H1 (cell line): ENCODE results near the gene C19orf73. TPM values are rescaled to one million over a fixed set of nuclear protein-coding genes. Genes with fewer than 3 reads are reported as not detected.

Source experiments
- ASH2L ChIP-seq: fragments of 200-600, 300-600 bp; sonication (generic); IDR thresholded peaks from one replicate; pipeline ENCODE4 v1.7.1; 2017; ENCODE audit warnings: low read length
- CHD2 ChIP-seq: IDR thresholded peaks from 2 replicates; pipeline ENCODE4 v1.6.1; 2012; ENCODE audit warnings: low read length, improper control_type of control experiment
- EP300 ChIP-seq, 2 experiments: IDR thresholded peaks; 1 replicate in 1 of 2; 2 replicates in 1 of 2; pipeline ENCODE4 v1.6.1; 2011 to 2012; ENCODE audit warnings: low read depth in 2 of 2, low read length in 2 of 2, mild to moderate bottlenecking in 2 of 2, borderline replicate concordance in 1 of 2, inconsistent platforms in 1 of 2, moderate library complexity in 1 of 2
- EZH2 ChIP-seq: fragments of 200-600 bp; sonication (generic); IDR thresholded peaks from 2 replicates; pipeline ENCODE4 v1.7.1; 2012; ENCODE audit warnings: low read depth, mild to moderate bottlenecking, moderate library complexity, low read length, inconsistent platforms; ENCODE audit not compliant: severe bottlenecking
- GABPA ChIP-seq: IDR thresholded peaks from 2 replicates; pipeline ENCODE4 v1.6.1; 2011; ENCODE audit warnings: mild to moderate bottlenecking, low read length, moderate library complexity, borderline replicate concordance; ENCODE audit not compliant: insufficient read depth
- GTF2F1 ChIP-seq: IDR thresholded peaks from 2 replicates; pipeline ENCODE4 v1.6.1; 2012; ENCODE audit warnings: low read depth, low read length, improper control_type of control experiment, borderline replicate concordance
- HDAC6 ChIP-seq: IDR thresholded peaks from one replicate; pipeline ENCODE4 v1.7.1; 2012; ENCODE audit warnings: low read depth, mild to moderate bottlenecking, inconsistent platforms, low read length, moderate library complexity
- JUN ChIP-seq: IDR thresholded peaks from 2 replicates; pipeline ENCODE4 v1.6.1; 2011; ENCODE audit warnings: low read depth, mild to moderate bottlenecking, improper control_type of control experiment, low read length
- JUND ChIP-seq: IDR thresholded peaks from 2 replicates; pipeline ENCODE4 v1.6.1; 2011; ENCODE audit warnings: mild to moderate bottlenecking, improper control_type of control experiment, low read length
- KDM5A ChIP-seq: fragments of 200-600 bp; IDR thresholded peaks from 2 replicates; pipeline ENCODE4 v1.7.1; 2012; ENCODE audit warnings: mild to moderate bottlenecking, low read length, inconsistent platforms, mixed read lengths
- NANOG ChIP-seq: IDR thresholded peaks from 2 replicates; pipeline ENCODE4 v1.6.1; 2011; ENCODE audit warnings: low read length, low read depth, mild to moderate bottlenecking, inconsistent platforms; ENCODE audit not compliant: insufficient read depth, poor library complexity, severe bottlenecking
- PHF8 ChIP-seq: fragments of 200-600 bp; sonication (generic); conservative IDR thresholded peaks from 2 replicates; pipeline ENCODE4 v1.7.1; 2012; ENCODE audit warnings: low read depth, mild to moderate bottlenecking, inconsistent platforms, low read length, moderate library complexity
- POLR2A ChIP-seq, 2 experiments: IDR thresholded peaks; 1 replicate in 1 of 2; 2 replicates in 1 of 2; pipeline ENCODE4 v1.6.1; 2011; ENCODE audit warnings: low read depth in 2 of 2, low read length in 2 of 2, mild to moderate bottlenecking in 2 of 2; ENCODE audit errors: control extremely low read depth in 1 of 2
- RBBP5 ChIP-seq: IDR thresholded peaks from 2 replicates; pipeline ENCODE4 v1.7.1; 2012; ENCODE audit warnings: low read depth, mild to moderate bottlenecking, inconsistent platforms, low read length, moderate library complexity, borderline replicate concordance
- RFX5 ChIP-seq: IDR thresholded peaks from 2 replicates; pipeline ENCODE4 v1.6.1; 2011; ENCODE audit warnings: low read depth, low read length, improper control_type of control experiment, borderline replicate concordance
- RXRA ChIP-seq: IDR thresholded peaks from 2 replicates; pipeline ENCODE4 v1.6.1; 2011; ENCODE audit warnings: low read depth, mild to moderate bottlenecking, low read length, moderate library complexity; ENCODE audit not compliant: insufficient read depth
- SIN3A ChIP-seq, 2 experiments: IDR thresholded peaks in 1 of 2; conservative IDR thresholded peaks in 1 of 2; 2 replicates each; pipeline ENCODE4 v1.6.1; 2011 to 2012; ENCODE audit warnings: low read length in 2 of 2, improper control_type of control experiment in 1 of 2, low read depth in 1 of 2, mild to moderate bottlenecking in 1 of 2
- SP1 ChIP-seq: IDR thresholded peaks from 2 replicates; pipeline ENCODE4 v1.6.1; 2011; ENCODE audit warnings: low read depth, low read length
- SP2 ChIP-seq: IDR thresholded peaks from 2 replicates; pipeline ENCODE4 v1.6.1; 2012; ENCODE audit warnings: mild to moderate bottlenecking, low read length, inconsistent platforms
- SRF ChIP-seq: IDR thresholded peaks from 2 replicates; pipeline ENCODE4 v1.6.1; 2011; ENCODE audit warnings: mild to moderate bottlenecking, low read depth, low read length, moderate library complexity
- TAF7 ChIP-seq: optimal IDR thresholded peaks from 2 replicates; pipeline ENCODE3; 2011; ENCODE audit warnings: low read depth, mild to moderate bottlenecking, inconsistent platforms, low read length, moderate library complexity, borderline replicate concordance
- polyA plus RNA-seq, 7 experiments: library from polyadenylated mRNA; depleted of rRNA in 3 of 7; stranded (reverse) in 5 of 7; unstranded in 2 of 7; fragments of >200 nt in 5 of 7; fragments of 200-250 nt in 2 of 7; gene quantifications; 1 replicate in 5 of 7; 2 replicates in 1 of 7; 4 replicates in 1 of 7; pipeline versions ENCODE4 v1.2.1 to v1.2.3, GENCODE V29; 2011 to 2013; ENCODE audit warnings: missing spikeins in 2 of 7, mixed read lengths in 2 of 7
- total RNA-seq: library from RNA; stranded (reverse); fragmentation: NEBNext Ultra II Directional; extraction: Animal tissue kit (Norgen Biotek cat#: 25700); gene quantifications from 2 replicates; pipeline ENCODE4 v1.2.1, GENCODE V29; 2021
- TF ChIP-seq, protein P1 (sequence below): IDR thresholded peaks from 2 replicates; pipeline ENCODE4 v1.6.1; 2011; ENCODE audit warnings: low read depth, mild to moderate bottlenecking, low read length; ENCODE audit not compliant: insufficient read depth
- TF ChIP-seq, protein P2 (sequence below): IDR thresholded peaks from 2 replicates; pipeline ENCODE4 v1.6.1; 2012; ENCODE audit warnings: inconsistent platforms

The C19orf73 gene
- total and polyA plus RNA-seq, 2 of the 8 experiments (the other 6 are each of a cell fraction or from before 2014, with no cell fraction given), result 2.5 to 4.6 TPM

DNA sequence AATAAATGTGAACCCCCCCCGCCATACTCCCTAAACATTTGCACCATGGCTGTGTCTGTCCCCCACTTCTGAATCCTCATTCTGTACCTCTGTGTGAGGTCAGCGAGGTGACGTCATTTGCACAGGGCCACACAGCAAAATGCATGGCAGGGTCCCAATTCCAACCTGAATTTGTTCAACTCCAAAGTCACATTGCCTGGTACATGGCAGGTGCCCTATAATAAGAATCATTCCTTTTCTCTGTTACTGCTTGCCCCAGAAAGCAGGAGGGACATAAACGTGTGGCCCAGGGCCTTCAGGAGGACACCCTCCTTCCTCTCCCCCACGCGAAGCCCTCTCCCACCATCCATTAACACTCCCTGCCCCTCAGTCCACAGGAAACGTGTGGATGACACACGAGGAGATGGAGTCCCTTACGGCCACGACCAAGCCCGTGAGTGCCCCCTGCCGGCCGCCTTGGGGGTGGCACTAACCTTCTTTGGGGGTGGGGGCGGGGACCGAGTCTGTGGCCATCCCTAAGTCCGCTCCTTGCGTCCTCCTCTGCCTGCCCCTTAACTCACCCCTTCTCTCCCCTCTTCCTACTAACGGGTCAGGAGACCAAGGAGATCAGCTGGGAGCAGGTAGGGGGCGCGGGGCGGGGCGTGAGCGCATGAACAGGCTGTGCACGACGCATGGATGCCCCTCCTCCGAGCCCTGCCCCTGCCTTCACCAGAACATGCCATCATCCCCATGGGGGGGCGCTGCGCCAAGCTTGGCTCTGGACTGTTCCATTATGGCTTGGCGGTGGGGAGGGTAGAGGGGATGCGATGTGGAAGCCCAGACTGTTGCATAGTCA, 26.8 kb upstream of the C19orf73 start (continued):
- TF ChIP-seq RFX5 (no peak), EP300 (IDR thresholded peaks at IDR 0.05; ENCODE audit: borderline replicate concordance in 1 of 2, low read depth in 2 of 2, low read length in 2 of 2) (peak in 1 of 2 experiments; percentile 98; a peak in 2 of 3 replicates), POLR2A (IDR thresholded peaks at IDR 0.05; ENCODE audit: control extremely low read depth in 1 of 2, low read depth in 2 of 2, low read length in 2 of 2) (no peak), PHF8 (no peak), EZH2 (no peak), HDAC6 (no peak), SIN3A (conservative IDR thresholded peaks at IDR 0.05 in 1 of 2, IDR thresholded peaks at IDR 0.05 in 1 of 2; ENCODE audit: low read depth in 1 of 2, low read length in 2 of 2) (no peak), SP2 (no peak), JUND (peak; percentile 93), GABPA (no peak), JUN (no peak), ASH2L (peak; percentile 63), SP1 (peak; percentile 68), RXRA (no peak), NANOG (no peak), CHD2 (no peak), TAF7 (no peak), GTF2F1 (0 out of 2 replicates have a peak, but pooled peaks have one; percentile 32), KDM5A (no peak), RBBP5 (no peak), SRF (no peak)
- TF ChIP-seq, protein P1, sequence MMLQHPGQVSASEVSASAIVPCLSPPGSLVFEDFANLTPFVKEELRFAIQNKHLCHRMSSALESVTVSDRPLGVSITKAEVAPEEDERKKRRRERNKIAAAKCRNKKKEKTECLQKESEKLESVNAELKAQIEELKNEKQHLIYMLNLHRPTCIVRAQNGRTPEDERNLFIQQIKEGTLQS, result no peak
- TF ChIP-seq, protein P2, sequence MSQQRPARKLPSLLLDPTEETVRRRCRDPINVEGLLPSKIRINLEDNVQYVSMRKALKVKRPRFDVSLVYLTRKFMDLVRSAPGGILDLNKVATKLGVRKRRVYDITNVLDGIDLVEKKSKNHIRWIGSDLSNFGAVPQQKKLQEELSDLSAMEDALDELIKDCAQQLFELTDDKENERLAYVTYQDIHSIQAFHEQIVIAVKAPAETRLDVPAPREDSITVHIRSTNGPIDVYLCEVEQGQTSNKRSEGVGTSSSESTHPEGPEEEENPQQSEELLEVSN, result no peak
